Right lung (tissue), 10 donors: ENCODE measurements around the gene RRP15. TPM values are rescaled to one million over a fixed set of nuclear protein-coding genes. Genes with fewer than 3 reads are reported as not detected.

ENCODE experiments used
- DNase-seq, 2 donors: peaks; one replicate each; pipeline ENCODE4 v3.0.0-alpha.2; 2013
- long read RNA-seq, 8 donors: transcript quantifications; one replicate each; lab custom pipeline, GENCODE V29; 2026
- polyA plus RNA-seq, 5 donors: library from polyadenylated mRNA; unstranded; fragments of 120-200 nt; gene quantifications; one replicate each; pipeline versions ENCODE4 v1.2.1 to v1.2.3, GENCODE V29; 2013; ENCODE audit warnings: inconsistent platforms in 1 of 5, low replicate concordance in 1 of 5; ENCODE audit not compliant: insufficient read length in 5 of 5, insufficient read depth in 1 of 5

RRP15 gene
- polyA plus RNA-seq, result 10 to 100 TPM; 19.7 to 30.9 (median 27.7) TPM
- long read RNA-seq, donor 1, full-length matches to known transcripts, result 33 of 50 reads
- long read RNA-seq, donor 1, partial matches to known transcripts, result 17 of 50 reads
- long read RNA-seq, donor 1, other reads (novel, unspliced or antisense), result 0 of 50 reads
- long read RNA-seq, donor 2, full-length matches to known transcripts, result 14 of 25 reads
- long read RNA-seq, donor 2, partial matches to known transcripts, result 11 of 25 reads
- long read RNA-seq, donor 2, other reads (novel, unspliced or antisense), result 0 of 25 reads
- long read RNA-seq, donor 3, full-length matches to known transcripts, result 23 of 32 reads
- long read RNA-seq, donor 3, partial matches to known transcripts, result 9 of 32 reads
- long read RNA-seq, donor 3, other reads (novel, unspliced or antisense), result 0 of 32 reads
- long read RNA-seq, donor 4, full-length matches to known transcripts, result 15 of 15 reads
- long read RNA-seq, donor 4, partial matches to known transcripts, result 0 of 15 reads
- long read RNA-seq, donor 4, other reads (novel, unspliced or antisense), result 0 of 15 reads
- long read RNA-seq, donor 5, full-length matches to known transcripts, result 36 of 49 reads
- long read RNA-seq, donor 5, partial matches to known transcripts, result 13 of 49 reads
- long read RNA-seq, donor 5, other reads (novel, unspliced or antisense), result 0 of 49 reads
- long read RNA-seq, donor 6, full-length matches to known transcripts, result 23 of 40 reads
- long read RNA-seq, donor 6, partial matches to known transcripts, result 17 of 40 reads
- long read RNA-seq, donor 6, other reads (novel, unspliced or antisense), result 0 of 40 reads
- long read RNA-seq, donor 7, full-length matches to known transcripts, result 4 of 4 reads
- long read RNA-seq, donor 7, partial matches to known transcripts, result 0 of 4 reads
- long read RNA-seq, donor 7, other reads (novel, unspliced or antisense), result 0 of 4 reads
- long read RNA-seq, donor 8, full-length matches to known transcripts, result 6 of 6 reads
- long read RNA-seq, donor 8, partial matches to known transcripts, result 0 of 6 reads
- long read RNA-seq, donor 8, other reads (novel, unspliced or antisense), result 0 of 6 reads

- DNase-seq, result peak; percentile 88 to 89
Measured at GRCh38 chr1:218284917-218285635, at the start of gene RRP15. RRP15 (plus strand) TSS chr1:218285293; CDS start chr1:218285317, 24 bp downstream.

DNA sequence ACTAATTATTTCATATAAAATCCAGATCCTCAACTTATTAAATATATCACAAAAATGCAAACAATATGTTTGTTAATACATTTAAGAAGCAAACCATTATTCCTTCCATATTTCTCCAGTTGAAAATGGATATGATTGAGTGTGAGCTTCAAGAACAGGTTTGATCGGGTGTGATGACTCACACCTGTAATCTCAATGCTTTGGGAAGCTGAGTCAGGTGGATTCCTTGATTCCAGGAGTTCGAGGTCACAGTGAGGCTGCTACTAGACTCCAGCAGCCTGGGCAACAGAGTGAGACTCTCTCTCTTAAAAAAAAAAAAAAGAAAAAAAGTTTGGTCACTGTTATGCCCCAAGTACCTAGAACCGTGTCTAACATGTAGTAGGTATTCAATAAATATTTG, 42.9 kb upstream of the RRP15 start:
- no peak for DNase-seq

- no peak for DNase-seq
Measured at GRCh38 chr1:218247339-218247738, 37.8 kb upstream of the RRP15 start.

DNA sequence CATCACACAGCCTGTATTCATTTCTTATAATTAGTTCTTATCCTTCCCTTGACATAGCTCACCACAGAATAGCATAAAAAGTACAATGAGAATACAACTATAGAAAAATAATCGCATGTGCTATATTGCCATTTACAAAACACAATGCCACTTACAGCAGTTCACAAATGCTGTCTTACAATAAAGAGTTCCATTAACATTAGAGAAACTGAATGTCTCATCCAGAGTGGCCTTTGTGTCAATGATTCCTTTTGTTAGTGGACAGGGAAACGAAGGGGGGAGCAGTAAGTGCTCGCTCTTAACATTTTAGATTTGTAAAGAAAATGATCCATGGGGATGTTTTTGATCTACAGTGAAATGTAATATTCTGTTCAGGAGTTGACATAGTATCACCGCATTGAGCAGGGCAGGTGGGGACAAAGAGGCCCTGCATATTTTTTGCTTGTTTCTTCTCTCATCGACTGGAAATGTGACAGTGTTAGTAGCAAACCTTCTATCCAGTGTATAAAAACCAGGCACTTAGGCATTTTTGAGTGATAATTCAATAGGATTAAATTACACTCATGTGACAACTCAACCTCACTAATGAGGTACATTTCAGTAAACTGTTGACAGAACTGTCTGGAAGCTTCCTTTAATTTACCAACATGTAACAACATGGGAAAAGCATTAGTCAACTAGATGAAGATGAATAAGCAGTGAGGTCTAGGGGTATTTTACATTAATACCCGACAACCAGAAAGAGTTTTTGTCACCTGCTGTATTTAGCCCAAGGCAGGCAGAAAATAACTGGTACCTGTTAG, 35.6 kb upstream of the RRP15 start:
- DNase-seq, result no peak

DNA sequence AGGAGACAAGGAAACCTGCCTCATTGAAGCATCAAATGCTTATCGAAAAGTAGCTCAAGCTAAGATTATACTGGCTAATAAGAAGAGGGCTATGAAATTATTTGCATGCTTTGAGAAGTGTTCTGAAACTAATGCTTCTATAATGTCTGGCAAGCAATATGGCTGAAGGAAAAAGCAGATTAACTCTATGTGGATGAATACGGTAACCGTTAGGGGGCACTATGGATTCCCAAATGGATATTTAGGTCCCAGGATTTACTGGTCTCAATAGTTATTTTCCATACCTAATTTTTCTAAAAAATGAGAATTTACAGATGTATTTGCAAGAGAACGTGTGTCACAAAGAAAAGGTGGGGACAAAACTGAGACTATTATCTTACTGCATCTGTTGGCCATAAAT, 34.6 kb upstream of the RRP15 start:
- no peak for DNase-seq

DNA sequence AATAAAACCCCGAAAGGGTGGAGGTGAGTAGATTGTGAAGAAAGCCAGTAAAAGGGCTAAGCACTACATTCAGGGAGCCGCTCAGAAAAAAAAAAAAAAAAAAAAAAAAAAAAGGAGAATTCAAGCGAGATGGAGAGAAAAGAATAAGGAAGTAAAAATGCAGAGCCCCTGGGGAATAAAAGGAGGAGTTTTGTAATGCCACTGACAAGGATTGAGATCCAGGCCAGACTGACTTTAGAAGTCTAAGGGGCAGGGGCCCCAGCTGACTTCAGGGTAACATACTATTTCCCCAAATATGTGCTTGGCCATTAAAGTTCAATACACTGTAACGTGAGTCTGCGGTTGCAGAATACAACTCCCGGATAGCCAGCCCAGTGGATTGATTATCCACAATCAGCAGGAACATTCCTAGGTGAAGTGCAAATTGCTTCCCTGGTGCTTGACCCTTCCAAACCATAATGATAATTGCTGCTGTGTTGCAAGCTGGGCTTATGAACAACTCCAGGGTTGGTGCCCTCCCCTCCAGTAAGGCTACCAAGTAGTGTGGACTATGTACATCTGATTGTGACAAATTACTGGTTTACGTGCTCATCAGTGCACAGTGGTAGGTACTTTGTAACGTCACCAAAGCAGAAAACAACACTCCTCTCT, 30.7 kb upstream of the RRP15 start:
- no peak for DNase-seq

DNA sequence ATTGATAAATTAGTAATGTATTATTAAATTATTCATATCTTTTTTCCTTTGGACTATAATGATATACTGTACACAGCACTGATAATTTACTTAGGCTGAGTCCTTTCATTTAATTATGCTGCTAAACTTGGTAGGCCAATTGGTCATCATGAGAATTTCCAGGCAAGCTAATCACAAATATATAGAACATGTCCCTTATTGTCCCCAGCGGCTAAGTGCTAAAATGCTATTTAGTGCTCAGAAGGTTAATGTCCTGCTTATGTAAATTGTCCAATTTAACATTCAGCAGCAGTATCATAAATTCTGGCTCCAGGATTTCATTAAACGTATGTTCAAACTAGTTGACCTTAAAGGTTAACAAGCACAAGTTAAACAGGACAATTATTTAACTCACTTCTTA, 30.0 kb upstream of the RRP15 start:
- DNase-seq, result no peak

DNA sequence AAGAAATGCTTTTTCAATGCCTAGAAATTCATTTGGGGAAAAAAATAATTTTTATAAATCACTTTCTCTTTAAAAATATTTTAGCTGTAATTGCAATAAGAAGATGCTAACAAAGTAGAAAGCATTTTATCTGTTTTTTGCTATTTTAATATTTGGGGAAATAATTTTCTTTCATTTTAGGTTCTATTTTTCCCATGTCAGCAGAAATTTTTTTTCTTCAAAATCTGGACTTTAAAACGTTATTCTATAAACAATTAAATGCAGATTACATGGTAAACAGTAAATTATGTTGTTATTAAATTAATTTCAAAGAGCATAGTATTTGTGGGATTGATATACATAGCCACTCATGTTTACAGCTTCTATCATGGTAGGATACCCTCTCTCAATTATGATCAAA, 27.7 kb upstream of the RRP15 start:
- DNase-seq, result no peak

DNA sequence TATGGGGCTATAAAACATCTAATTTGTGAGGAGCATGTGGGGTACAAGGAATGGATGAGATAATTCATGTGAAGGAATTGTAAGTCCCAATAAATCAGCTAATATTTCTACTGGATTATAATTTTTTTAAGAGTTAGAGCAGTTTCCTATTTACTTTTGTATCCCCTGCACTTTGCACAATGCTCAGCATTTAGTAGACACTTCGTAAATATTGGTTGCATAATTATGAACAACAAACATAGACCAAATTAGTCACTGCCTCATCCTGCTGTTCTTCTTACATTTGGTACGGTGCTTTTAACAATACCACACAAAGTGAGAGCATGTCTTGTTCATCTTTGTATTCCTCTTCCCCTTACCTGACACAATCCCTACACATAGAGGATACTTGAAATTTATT, 27.1 kb upstream of the RRP15 start:
- DNase-seq, result no peak

DNA sequence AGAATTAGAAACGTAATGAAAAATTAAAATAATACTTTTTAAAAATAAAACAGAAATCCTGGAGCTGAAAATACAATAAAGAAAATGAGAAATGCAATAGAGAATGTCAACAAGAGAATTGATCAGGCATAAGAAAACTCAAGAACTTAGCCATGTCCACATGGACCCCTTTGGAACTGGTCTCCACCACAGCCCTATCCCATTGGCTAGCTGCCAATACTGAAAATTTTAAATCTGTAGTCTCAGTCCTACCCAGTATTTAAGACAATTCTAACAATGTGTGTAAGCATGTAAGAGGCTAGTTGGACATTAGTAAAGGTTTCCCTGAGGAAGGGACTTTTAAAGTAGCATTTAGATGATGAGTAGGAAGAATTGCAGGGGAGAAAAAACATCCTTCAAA, 25.8 kb upstream of the RRP15 start:
- DNase-seq, result no peak

- DNase-seq, result no peak
Measured at GRCh38 chr1:218259800-218260199, 25.3 kb upstream of the RRP15 start.

GRCh38 chr1:218262259-218262658, 22.8 kb upstream of the RRP15 start:
- DNase-seq, result no peak

DNA sequence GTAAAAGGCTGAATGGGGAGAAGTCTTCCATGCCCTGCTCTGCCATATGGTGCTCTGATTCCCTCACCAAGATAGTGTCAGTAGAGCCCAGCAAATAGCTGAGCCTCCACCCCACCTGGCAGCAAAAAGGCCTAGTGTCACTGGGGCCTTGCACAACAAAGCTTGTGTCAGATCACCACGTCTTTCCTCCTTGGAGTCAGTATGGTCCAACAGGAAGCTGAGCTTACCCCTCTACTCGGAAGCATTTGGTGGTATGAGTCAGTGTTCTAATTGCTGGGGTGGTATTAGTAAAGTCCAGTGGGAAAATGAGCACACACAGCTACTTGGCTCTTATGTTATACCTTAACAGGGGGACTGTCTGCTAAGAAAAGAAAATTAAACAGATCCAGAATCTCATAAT, 18.7 kb upstream of the RRP15 start:
- no peak for DNase-seq

- no peak for DNase-seq
Measured at GRCh38 chr1:218272366-218272765, 12.7 kb upstream of the RRP15 start.

- DNase-seq, result no peak
Measured at GRCh38 chr1:218273762-218274479, 11.2 kb upstream of the RRP15 start.

GRCh38 chr1:218274511-218274910, 10.6 kb upstream of the RRP15 start:
- no peak for DNase-seq

- DNase-seq, result no peak
Measured at GRCh38 chr1:218275823-218276222, 9.3 kb upstream of the RRP15 start.

DNA sequence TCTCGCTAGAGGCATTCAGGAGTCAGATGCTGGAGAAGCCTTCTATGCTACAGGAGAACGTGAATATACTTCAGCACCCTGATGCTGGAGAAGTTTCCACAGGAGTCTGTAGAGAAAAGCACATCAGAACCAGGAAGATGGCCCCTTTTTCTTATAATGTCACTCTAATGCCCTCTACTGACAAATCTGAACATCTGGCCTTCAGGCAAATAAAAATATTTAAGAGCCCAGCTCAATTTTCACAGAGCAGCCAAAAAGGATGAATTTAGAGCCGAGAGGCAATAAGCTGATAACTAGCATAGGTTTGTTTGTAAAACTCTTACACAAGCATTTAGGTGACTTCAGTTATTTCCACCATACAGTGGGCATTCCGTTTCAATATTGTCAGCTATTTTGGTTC, 3.8 kb upstream of the RRP15 start:
- DNase-seq, result no peak

GRCh38 chr1:218284377-218284916, 646 bp upstream of the RRP15 start:
- DNase-seq, result no peak
